Ishikawa (cell line): ENCODE results near the gene NHEJ1.

ENCODE experiments used
- EP300 ChIP-seq: IDR thresholded peaks from 2 replicates; pipeline ENCODE4 v1.6.1; 2012; ENCODE audit warnings: borderline replicate concordance
- FOXM1 ChIP-seq: IDR thresholded peaks from 2 replicates; pipeline ENCODE4 v1.6.1; 2012; ENCODE audit warnings: low read depth, borderline replicate concordance
- RAD21 ChIP-seq: IDR thresholded peaks from 2 replicates; pipeline ENCODE4 v1.6.1; 2012; ENCODE audit warnings: low read depth
- TCF12 ChIP-seq: IDR thresholded peaks from 2 replicates; pipeline ENCODE4 v1.6.1; 2012; ENCODE audit warnings: low read depth

DNA sequence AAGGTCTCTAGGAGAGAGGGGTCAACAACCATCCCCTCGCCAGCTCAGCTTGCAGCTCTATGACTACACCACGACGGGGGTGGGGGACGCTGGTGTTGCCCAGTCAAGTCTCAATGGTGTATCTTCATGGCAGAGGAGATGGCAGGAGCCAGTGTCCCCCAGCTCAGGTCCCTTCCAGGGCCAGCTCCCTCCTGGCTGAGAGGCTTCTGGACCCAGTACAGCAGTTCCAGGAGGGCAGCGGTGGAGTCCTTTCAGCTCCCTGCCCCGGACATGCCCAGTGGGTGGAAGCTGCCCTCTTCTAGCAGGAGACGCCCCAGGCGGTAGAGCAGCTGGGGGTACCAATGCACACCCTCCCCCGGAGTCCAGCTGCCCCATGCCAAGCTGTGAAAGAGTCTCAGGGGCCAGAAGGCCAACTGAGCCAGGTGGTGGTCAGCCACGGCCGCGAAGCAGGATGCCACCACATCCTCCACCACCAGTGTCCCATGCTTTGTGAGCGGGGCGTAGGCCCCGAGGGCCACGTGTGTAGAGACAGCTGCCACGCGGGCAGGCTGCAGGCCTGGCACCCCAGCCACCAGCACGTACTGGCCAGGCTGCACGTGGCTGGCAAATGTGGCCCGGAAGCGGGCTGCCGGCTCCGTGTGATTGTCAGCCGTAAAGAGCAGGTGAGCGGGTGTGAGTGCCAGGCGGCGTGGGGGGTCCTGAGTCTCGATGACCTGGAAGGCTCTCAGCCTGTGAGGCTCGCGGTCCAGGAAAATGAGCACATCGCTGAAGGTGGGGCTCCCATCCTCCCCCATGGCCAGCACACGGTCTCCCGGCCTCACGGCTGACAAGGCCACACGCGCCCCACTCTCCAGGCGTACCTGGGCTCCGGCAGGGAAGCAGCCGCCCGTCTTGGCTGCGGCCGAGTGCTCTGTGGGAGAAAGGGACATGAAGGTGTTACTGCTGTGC is 105.4 kb downstream of the NHEJ1 start:
- TF ChIP-seq FOXM1, result no peak
- no peak for TF ChIP-seq RAD21
- TF ChIP-seq EP300, result no peak
- TF ChIP-seq TCF12, result no peak
